ENCODE measurements around the gene OBP2A.

The OBP2A gene

DNA sequence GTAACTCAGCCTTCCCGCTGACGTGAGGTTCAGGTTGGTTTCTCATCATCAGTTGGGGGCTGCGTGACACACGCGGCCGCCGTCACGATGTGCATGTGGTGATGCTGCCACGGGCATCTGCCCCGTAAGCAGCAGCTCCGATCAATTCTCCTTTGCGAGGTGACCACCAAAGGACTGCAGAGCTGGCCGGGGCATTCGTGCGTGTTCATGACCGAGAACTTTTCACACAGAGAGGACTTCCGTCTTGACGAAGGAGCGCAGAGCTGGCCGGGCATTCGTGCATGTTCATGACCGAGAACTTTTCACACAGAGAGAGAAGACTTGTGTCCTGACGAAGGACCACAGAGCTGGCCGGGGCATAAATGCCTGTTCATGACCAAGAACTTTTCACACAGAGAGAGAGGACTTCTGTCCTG lies 28.5 kb upstream of the OBP2A start:
- Mint-ChIP-seq H3K27ac (no peak overlapping the region), H3K4me1 (peaks cover 4% of the 10 kb centered on the region), H3K4me3 (no peak overlapping the region), H3K27me3 (peaks cover 5% of the 10 kb centered on the region), H3K36me3 (no peaks in the 10 kb centered on the region), H3K9me3 (no peaks in the 10 kb centered on the region)
- DNase-seq: no peak
- CTCF ChIA-PET: interaction anchor here (1.2 kb wide), 1 partner anchor 13 kb away, joined by 7 read pairs; no protein-coding TSS in a partner anchor

DNA sequence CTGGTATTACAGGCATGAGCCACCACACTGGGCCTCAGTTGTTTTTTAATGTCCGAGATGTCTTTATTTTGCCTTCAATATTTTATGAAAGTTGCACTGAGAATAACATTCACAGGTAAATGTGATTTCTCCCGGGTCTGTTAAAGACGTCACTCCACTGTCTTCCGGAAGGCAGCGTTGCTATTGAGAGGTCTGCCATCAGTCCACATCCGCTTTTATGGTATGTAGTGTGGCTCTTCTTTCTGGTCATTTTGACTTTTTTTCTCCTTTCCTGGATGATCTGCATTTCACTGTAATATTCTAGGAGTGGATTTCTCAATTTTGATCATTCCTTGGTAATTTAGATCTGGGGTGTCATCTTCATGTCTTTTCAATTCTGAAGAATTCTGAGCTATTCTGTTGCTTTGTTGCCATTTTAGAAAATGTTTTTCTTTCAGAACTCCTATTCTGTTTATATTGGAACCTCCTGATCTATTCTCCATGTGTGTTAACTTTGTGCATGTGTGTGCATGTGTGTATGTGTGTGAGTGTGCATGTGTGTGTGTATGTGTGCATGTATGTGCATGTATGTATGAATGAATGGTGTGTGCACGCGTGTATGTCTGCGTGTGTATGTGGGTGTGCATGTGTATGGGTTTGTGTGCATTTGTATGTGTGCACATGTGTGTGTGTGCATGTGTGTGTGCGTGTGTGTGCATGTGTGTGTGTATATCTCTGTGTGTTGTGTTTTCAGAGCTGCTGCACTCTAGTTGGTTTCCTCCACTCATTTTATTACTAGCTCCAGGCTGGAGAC lies 26.6 kb upstream of the OBP2A start:
- no peaks in the 10 kb centered on the region for H3K36me3 Mint-ChIP-seq
- no peak overlapping the region for H3K27ac Mint-ChIP-seq
- peaks cover 5% of the 10 kb centered on the region for H3K27me3 Mint-ChIP-seq
- CTCF ChIA-PET: no interaction called here
- H3K4me3 Mint-ChIP-seq: no peak overlapping the region
- H3K4me1 Mint-ChIP-seq: peaks cover 4% of the 10 kb centered on the region
- DNase-seq: no peak
- no peaks in the 10 kb centered on the region for H3K9me3 Mint-ChIP-seq

DNA sequence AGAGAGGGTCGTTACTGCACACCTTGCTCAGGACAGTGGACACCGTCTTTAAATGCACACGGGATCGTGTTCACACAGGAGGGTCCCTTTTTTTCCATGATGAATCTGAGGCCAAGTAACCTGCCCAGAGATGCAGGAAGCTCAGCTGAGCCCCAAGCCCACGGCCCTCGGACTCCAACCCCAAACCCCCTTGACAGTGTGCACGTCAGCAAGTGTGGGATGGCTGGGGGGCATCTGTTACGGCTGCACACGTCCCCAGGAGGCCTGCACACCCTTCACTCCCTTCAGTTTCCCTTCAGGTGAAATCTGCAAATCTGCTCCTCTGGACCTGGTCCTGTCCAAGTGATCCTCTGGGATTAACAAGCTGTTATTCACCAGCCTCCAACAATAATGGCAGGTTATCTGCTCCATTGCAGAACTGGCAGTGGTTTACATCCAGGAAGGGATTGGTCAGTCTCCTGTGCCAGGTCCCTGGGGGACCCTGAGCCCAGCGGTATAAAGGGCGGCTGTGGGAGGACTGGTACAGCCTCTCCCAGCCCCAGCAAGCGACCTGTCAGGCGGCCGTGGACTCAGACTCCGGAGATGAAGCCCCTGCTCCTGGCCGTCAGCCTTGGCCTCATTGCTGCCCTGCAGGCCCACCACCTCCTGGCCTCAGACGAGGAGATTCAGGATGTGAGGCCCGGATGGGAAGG lies 24.9 kb upstream of the OBP2A start, which contains the start of gene LCN1:
LCN1 (plus strand) TSS at position 525 of the 692 bp plus-strand sequence; CDS start at position 583, 58 bp downstream.
- CTCF ChIA-PET: no interaction called here
- peaks cover 2% of the 10 kb centered on the region for H3K4me1 Mint-ChIP-seq
- H3K36me3 Mint-ChIP-seq: no peaks in the 10 kb centered on the region
- no peaks in the 10 kb centered on the region for H3K9me3 Mint-ChIP-seq
- H3K4me3 Mint-ChIP-seq: no peak within 1 kb of the TSS
- DNase-seq: peak; percentile 14
- peaks cover 5% of the 10 kb centered on the region for H3K27me3 Mint-ChIP-seq
- no peak within 1 kb of the TSS for H3K27ac Mint-ChIP-seq

GRCh38 chr9:135521608-135522095 lies 24.3 kb upstream of the OBP2A start:
- H3K36me3 Mint-ChIP-seq: no peaks in the 10 kb centered on the region
- peak; percentile 17 for DNase-seq
- no peaks in the 10 kb centered on the region for H3K9me3 Mint-ChIP-seq
- H3K27ac Mint-ChIP-seq: no peak overlapping the region
- no peak overlapping the region for H3K4me3 Mint-ChIP-seq
- CTCF ChIA-PET: no interaction called here
- peaks cover 5% of the 10 kb centered on the region for H3K27me3 Mint-ChIP-seq
- H3K4me1 Mint-ChIP-seq: no peaks in the 10 kb centered on the region

GRCh38 chr9:135522137-135522877 lies 23.6 kb upstream of the OBP2A start:
- no peaks in the 10 kb centered on the region for H3K36me3 Mint-ChIP-seq
- CTCF ChIA-PET: no interaction called here
- H3K4me1 Mint-ChIP-seq: no peaks in the 10 kb centered on the region

GRCh38 chr9:135522931-135523330 lies 23.0 kb upstream of the OBP2A start:
- no peaks in the 10 kb centered on the region for H3K9me3 Mint-ChIP-seq
- H3K27ac Mint-ChIP-seq: no peak overlapping the region
- H3K4me1 Mint-ChIP-seq: no peaks in the 10 kb centered on the region
- H3K4me3 Mint-ChIP-seq: no peak overlapping the region
- H3K27me3 Mint-ChIP-seq: no peaks in the 10 kb centered on the region
- no peaks in the 10 kb centered on the region for H3K36me3 Mint-ChIP-seq
- CTCF ChIA-PET: no interaction called here
- no peak for DNase-seq

More at GRCh38 chr9:135522137-135522877, 23.6 kb upstream of the OBP2A start:
- no peaks in the 10 kb centered on the region for H3K9me3 Mint-ChIP-seq
- H3K27ac Mint-ChIP-seq: no peak overlapping the region
- DNase-seq: no peak
- H3K27me3 Mint-ChIP-seq: peaks cover 4% of the 10 kb centered on the region
- no peak overlapping the region for H3K4me3 Mint-ChIP-seq

DNA sequence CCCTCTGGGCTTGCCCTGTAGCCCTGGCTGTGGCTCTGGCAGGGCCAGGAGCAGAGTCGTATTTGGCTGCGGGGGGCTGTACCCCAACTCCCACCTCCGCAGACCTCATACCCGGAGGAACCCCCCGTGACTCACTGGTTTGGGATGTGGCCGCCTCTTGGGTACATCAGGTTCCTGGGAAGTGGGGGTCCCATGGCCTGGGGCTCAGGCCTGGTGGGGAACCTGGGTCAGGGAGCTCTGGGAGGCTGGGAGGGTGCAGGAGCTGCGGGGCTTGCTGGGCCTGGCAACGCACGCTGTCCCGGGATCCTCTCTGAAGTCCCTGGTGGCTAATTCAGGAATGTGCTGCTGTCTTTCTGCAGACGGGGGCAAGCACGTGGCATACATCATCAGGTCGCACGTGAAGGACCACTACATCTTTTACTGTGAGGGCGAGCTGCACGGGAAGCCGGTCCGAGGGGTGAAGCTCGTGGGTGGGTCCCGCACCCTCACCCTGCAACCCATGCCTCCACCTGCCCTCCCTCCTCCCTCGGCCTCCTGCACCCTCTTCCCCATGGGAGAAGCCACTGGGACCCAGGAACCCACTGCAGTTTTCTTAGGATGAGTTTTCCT lies 22.3 kb upstream of the OBP2A start:
- peak; percentile 14 for DNase-seq
- H3K4me1 Mint-ChIP-seq: no peaks in the 10 kb centered on the region
- H3K27me3 Mint-ChIP-seq: no peaks in the 10 kb centered on the region
- H3K27ac Mint-ChIP-seq: no peak overlapping the region
- H3K9me3 Mint-ChIP-seq: no peaks in the 10 kb centered on the region
- H3K36me3 Mint-ChIP-seq: no peaks in the 10 kb centered on the region
- H3K4me3 Mint-ChIP-seq: no peak overlapping the region
- CTCF ChIA-PET: no interaction called here

- no peak overlapping the region for H3K27ac Mint-ChIP-seq
- no peaks in the 10 kb centered on the region for H3K9me3 Mint-ChIP-seq
- CTCF ChIA-PET: interaction anchor here (1.0 kb wide), 1 partner anchor 77 kb away, joined by 3 read pairs; no protein-coding TSS in a partner anchor
- H3K36me3 Mint-ChIP-seq: no peaks in the 10 kb centered on the region
- H3K27me3 Mint-ChIP-seq: no peaks in the 10 kb centered on the region
- no peak overlapping the region for H3K4me3 Mint-ChIP-seq
- DNase-seq: peak; percentile 19
- no peaks in the 10 kb centered on the region for H3K4me1 Mint-ChIP-seq
Observed at GRCh38 chr9:135524130-135524861, 21.6 kb upstream of the OBP2A start.

DNA sequence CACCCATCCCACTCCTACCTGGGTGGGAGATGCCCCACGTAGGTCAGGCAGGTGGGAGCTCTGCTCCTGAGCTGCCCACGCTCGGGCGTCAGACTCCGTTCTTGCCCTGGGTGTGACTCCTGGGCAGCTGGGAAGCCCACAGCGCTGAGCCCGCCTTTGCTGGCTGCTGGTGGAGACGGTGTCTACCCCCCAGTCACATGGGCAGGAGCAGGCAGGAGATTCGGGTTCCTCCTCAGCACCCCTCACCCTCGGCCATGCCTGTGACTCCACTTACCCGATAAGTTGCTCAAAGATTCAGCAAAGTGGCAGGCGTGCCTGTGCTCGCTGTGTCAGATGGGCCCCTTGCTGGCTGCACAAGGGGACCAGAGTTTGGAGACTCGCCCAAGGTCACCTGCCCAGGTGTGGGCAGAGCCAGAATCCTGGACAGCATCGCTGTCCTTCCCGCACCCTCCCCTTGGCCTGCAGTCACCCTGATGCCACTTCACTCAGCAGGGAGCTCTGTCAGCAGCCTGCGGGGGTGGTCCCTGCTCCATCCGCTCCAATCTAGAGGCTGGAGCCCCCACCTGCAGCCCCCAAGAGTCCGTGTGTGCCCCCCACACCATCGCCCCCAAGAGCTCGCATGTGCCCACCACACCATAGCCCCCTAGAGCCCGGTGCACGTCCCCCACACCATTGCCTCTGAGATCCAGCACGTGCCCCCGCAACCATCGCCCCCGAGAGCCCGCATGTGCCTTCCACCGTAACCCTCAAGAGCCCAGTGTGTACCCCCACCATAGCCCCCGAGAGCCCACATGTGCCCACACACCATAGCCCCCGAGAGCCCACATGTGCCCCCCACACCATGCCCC lies 20.5 kb upstream of the OBP2A start:
- no peak for DNase-seq
- no peak overlapping the region for H3K4me3 Mint-ChIP-seq

DNA sequence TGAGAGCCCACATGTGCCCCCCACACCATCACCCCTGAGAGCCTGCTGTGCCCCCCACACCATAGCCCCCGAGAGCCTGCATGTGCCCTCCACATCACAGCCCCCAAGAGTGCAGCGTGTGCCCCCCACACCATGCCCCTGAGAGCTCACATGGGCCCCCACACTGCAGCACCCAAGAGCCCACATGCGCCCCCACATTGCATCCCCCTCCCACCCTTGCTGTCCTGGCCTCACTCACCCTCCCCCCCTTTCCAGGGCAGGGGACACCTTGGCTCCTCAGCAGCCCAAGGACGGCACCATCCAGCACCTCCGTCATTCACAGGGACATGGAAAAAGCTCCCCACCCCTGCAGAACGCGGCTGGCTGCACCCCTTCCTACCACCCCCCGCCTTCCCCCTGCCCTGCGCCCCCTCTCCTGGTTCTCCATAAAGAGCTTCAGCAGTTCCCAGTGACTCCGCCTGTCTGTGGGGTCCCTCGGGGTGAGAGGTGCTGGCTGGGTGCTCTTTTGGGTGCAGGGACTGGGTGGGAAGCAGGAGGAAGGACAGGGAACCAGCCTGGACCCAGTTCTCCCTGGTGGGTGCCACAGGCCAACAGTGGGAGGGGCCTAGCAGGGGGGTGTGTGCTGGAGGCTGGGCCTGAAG lies 19.7 kb upstream of the OBP2A start:
- no peak overlapping the region for H3K4me3 Mint-ChIP-seq
- H3K4me1 Mint-ChIP-seq: no peaks in the 10 kb centered on the region
- peaks cover 4% of the 10 kb centered on the region for H3K27me3 Mint-ChIP-seq
- DNase-seq: no peak
- no peaks in the 10 kb centered on the region for H3K9me3 Mint-ChIP-seq
- H3K36me3 Mint-ChIP-seq: no peaks in the 10 kb centered on the region
- CTCF ChIA-PET: no interaction called here
- no peak overlapping the region for H3K27ac Mint-ChIP-seq

More for the DNA sequence above, 20.5 kb upstream of the OBP2A start:
- H3K36me3 Mint-ChIP-seq: no peaks in the 10 kb centered on the region
- H3K27ac Mint-ChIP-seq: no peak overlapping the region
- H3K4me1 Mint-ChIP-seq: no peaks in the 10 kb centered on the region
- no peaks in the 10 kb centered on the region for H3K27me3 Mint-ChIP-seq
- CTCF ChIA-PET: interaction anchor here (1.0 kb wide), 1 partner anchor 76 kb away, joined by 3 read pairs; no protein-coding TSS in a partner anchor
- no peaks in the 10 kb centered on the region for H3K9me3 Mint-ChIP-seq

- H3K4me3 Mint-ChIP-seq: no peak overlapping the region
- CTCF ChIA-PET: no interaction called here
- H3K4me1 Mint-ChIP-seq: no peaks in the 10 kb centered on the region
- H3K27ac Mint-ChIP-seq: no peak overlapping the region
- H3K36me3 Mint-ChIP-seq: no peaks in the 10 kb centered on the region
- no peaks in the 10 kb centered on the region for H3K9me3 Mint-ChIP-seq
- peak; percentile 15 for DNase-seq
- peaks cover 4% of the 10 kb centered on the region for H3K27me3 Mint-ChIP-seq
Observed at GRCh38 chr9:135526730-135527571, 19.0 kb upstream of the OBP2A start.

All from activated naive CD4-positive, alpha-beta T cell treated with anti-CD3 and anti-CD28 coated beads, Interleukin-2, amount 10 ng/mL, durations not matched to agents 7 days and 5 days (primary cell).